WTC11 (cell line): Measurements from ENCODE around the gene PLEKHA3. TPM values are rescaled to one million over a fixed set of nuclear protein-coding genes. Genes with fewer than 3 reads are reported as not detected.

Experiments used
- ATAC-seq: fragments of 200-7000 bp; cut with Tn5 transposase; 2 replicates; pipeline ENCODE4 v1.10.0; 2021; ENCODE audit warnings: mild to moderate bottlenecking, moderate library complexity
- CTCF ChIA-PET: fragments of 300-600 bp; sonication (Branson Sonifier 250); formaldehyde crosslinking; loops from one replicate; lab custom pipeline; 2021; ENCODE audit warnings: antibody characterized with exemption; lab: Charles Lee
- POLR2A ChIA-PET: fragments of 350-600 bp; sonication (Branson Sonifier 250); formaldehyde crosslinking; loops from one replicate; lab custom pipeline; 2021; ENCODE audit warnings: antibody characterized with exemption; lab: Charles Lee
- DNase-seq: peaks from one replicate; pipeline ENCODE4 v3.0.0; 2021; ENCODE audit warnings: low spot score
- H3K27ac Mint-ChIP-seq: 2 replicates; pipeline ENCODE4 v1.8.0; 2021; ENCODE audit warnings: mixed read lengths
- H3K27me3 Mint-ChIP-seq: 2 replicates; pipeline ENCODE4 v1.8.0; 2021; ENCODE audit warnings: low read depth, mild to moderate bottlenecking, moderate library complexity, mixed read lengths
- H3K36me3 Mint-ChIP-seq: 2 replicates; pipeline ENCODE4 v1.8.0; 2021; ENCODE audit warnings: mixed read lengths
- H3K4me1 Mint-ChIP-seq: 2 replicates; pipeline ENCODE4 v1.8.0; 2022; ENCODE audit warnings: mixed read lengths
- H3K4me3 Mint-ChIP-seq: 2 replicates; pipeline ENCODE4 v1.8.0; 2021; ENCODE audit warnings: mild to moderate bottlenecking, moderate library complexity, mixed read lengths
- H3K9me3 Mint-ChIP-seq: 2 replicates; pipeline ENCODE4 v1.8.0; 2021; ENCODE audit warnings: mixed read lengths
- ARID4B ChIP-seq: sonication (generic); formaldehyde crosslinking; IDR thresholded peaks from 2 replicates; pipeline ENCODE4 v1.8.0; 2023; ENCODE audit warnings: missing genetic modification reagents, mild to moderate bottlenecking, borderline replicate concordance
- FOXJ3 ChIP-seq: sonication (generic); formaldehyde crosslinking; IDR thresholded peaks from 2 replicates; pipeline ENCODE4 v1.9.0; 2021; ENCODE audit warnings: missing genetic modification reagents, mild to moderate bottlenecking, borderline replicate concordance
- GABPB1 ChIP-seq: sonication (generic); formaldehyde crosslinking; IDR thresholded peaks from 2 replicates; pipeline ENCODE4 v1.8.1; 2023; ENCODE audit warnings: mild to moderate bottlenecking, missing genetic modification reagents
- GRHL2 ChIP-seq: fragments of 250-450 bp; sonication (Bioruptor Pico); IDR thresholded peaks from 2 replicates; pipeline ENCODE4 v1.8.0; 2022; ENCODE audit warnings: mild to moderate bottlenecking, moderate library complexity; ENCODE audit not compliant: insufficient replicate concordance, severe bottlenecking
- KAT7 ChIP-seq: sonication (generic); formaldehyde crosslinking; IDR thresholded peaks from 2 replicates; pipeline ENCODE4 v1.8.1; 2023; ENCODE audit warnings: missing genetic modification reagents, mild to moderate bottlenecking, borderline replicate concordance
- MXD4 ChIP-seq: fragments of 250-450 bp; sonication (Bioruptor Pico); IDR thresholded peaks from 2 replicates; pipeline ENCODE4 v1.8.0; 2021; ENCODE audit warnings: mild to moderate bottlenecking, moderate library complexity, borderline replicate concordance
- MYBL2 ChIP-seq: sonication (generic); formaldehyde crosslinking; IDR thresholded peaks from 2 replicates; pipeline ENCODE4 v1.8.1; 2023; ENCODE audit warnings: mild to moderate bottlenecking, moderate library complexity, missing genetic modification reagents
- OVOL2 ChIP-seq: fragments of 250-450 bp; sonication (Bioruptor Pico); IDR thresholded peaks from 2 replicates; pipeline ENCODE4 v1.9.0; 2021; ENCODE audit warnings: mild to moderate bottlenecking, borderline replicate concordance
- RORB ChIP-seq: fragments of 250-450 bp; sonication (Bioruptor Pico); IDR thresholded peaks from 2 replicates; pipeline ENCODE4 v1.9.0; 2021; ENCODE audit warnings: mild to moderate bottlenecking
- SMAD4 ChIP-seq: sonication (generic); formaldehyde crosslinking; IDR thresholded peaks from 2 replicates; pipeline ENCODE4 v1.8.0; 2022; ENCODE audit warnings: mild to moderate bottlenecking, missing genetic modification reagents
- SOX15 ChIP-seq: fragments of 250-450 bp; sonication (Bioruptor Pico); IDR thresholded peaks from 2 replicates; pipeline ENCODE4 v1.9.0; 2021; ENCODE audit warnings: mild to moderate bottlenecking
- TEAD1 ChIP-seq: sonication (generic); formaldehyde crosslinking; IDR thresholded peaks from 2 replicates; pipeline ENCODE4 v1.8.0; 2022; ENCODE audit warnings: mild to moderate bottlenecking, missing genetic modification reagents
- TP53 ChIP-seq: sonication (generic); formaldehyde crosslinking; IDR thresholded peaks from 2 replicates; pipeline ENCODE4 v1.8.1; 2023; ENCODE audit warnings: mild to moderate bottlenecking, missing genetic modification reagents
- USF2 ChIP-seq: sonication (generic); formaldehyde crosslinking; IDR thresholded peaks from 2 replicates; pipeline ENCODE4 v1.8.1; 2023; ENCODE audit warnings: mild to moderate bottlenecking, missing genetic modification reagents, moderate library complexity
- ZBTB43 ChIP-seq: sonication (generic); formaldehyde crosslinking; IDR thresholded peaks from 2 replicates; pipeline ENCODE4 v1.8.1; 2023; ENCODE audit warnings: mild to moderate bottlenecking, missing genetic modification reagents
- ZNF138 ChIP-seq: sonication (generic); formaldehyde crosslinking; conservative IDR thresholded peaks from 2 replicates; pipeline ENCODE4 v1.8.1; 2022; ENCODE audit warnings: mild to moderate bottlenecking, moderate library complexity, missing genetic modification reagents
- ZSCAN18 ChIP-seq: fragments of 250-450 bp; sonication (Bioruptor Pico); IDR thresholded peaks from 2 replicates; pipeline ENCODE4 v2.1.2; 2022; ENCODE audit warnings: mild to moderate bottlenecking, moderate library complexity
- total RNA-seq: library from RNA; stranded (reverse); gene quantifications from 3 replicates; pipeline ENCODE4 v1.2.3, GENCODE V29; 2021

PLEKHA3 gene
- total RNA-seq, 1 experiment from 2014 or later, result 18.7 TPM

- H3K4me1 Mint-ChIP-seq, result peaks cover 25% of the 10 kb centered on the region
- no peak overlapping the region for H3K27ac Mint-ChIP-seq
- no peaks in the 10 kb centered on the region for H3K9me3 Mint-ChIP-seq
- ATAC-seq, result no peak
- H3K4me3 Mint-ChIP-seq, result peak overlapping the region; percentile 88
- CTCF ChIA-PET, result interaction anchor here (0.6 to 1.3 kb wide), 4 partner anchors 32 to 218 kb away, joined by 3 to 4 read pairs (median 3); partner anchors contain the start of genes PJVK and PRKRA
- no peaks in the 10 kb centered on the region for H3K27me3 Mint-ChIP-seq
- no peak for TF ChIP-seq SMAD4 (CRISPR knock-in tag)
- no peak for TF ChIP-seq ZNF138 (CRISPR knock-in tag)
- TF ChIP-seq MXD4 (CRISPR knock-in tag), result no peak
- no peak for TF ChIP-seq ZSCAN18
- TF ChIP-seq RORB (CRISPR knock-in tag), result no peak
- TF ChIP-seq SOX15, result no peak
- no peak for TF ChIP-seq FOXJ3 (CRISPR knock-in tag)
- no peak for TF ChIP-seq TEAD1
- no peak for DNase-seq
- POLR2A ChIA-PET, result interaction anchor here (0.6 to 0.7 kb wide), 2 partner anchors 43 to 48 kb away, joined by 6 to 7 read pairs; no protein-coding TSS in a partner anchor
- no peaks in the 10 kb centered on the region; the same call in 1 of the 2 replicates for H3K36me3 Mint-ChIP-seq
Observed at GRCh38 chr2:178482437-178482836, 2.2 kb downstream of the PLEKHA3 start.

- peaks cover 21% of the 10 kb centered on the region for H3K4me1 Mint-ChIP-seq
- peaks cover 2% of the 10 kb centered on the region for H3K36me3 Mint-ChIP-seq
- no peaks in the 10 kb centered on the region for H3K27me3 Mint-ChIP-seq
- no peaks in the 10 kb centered on the region for H3K9me3 Mint-ChIP-seq
- H3K4me3 Mint-ChIP-seq, result no peak overlapping the region
- no peak overlapping the region for H3K27ac Mint-ChIP-seq
- TF ChIP-seq OVOL2 (CRISPR knock-in tag), result no peak
- no peak for TF ChIP-seq GABPB1 (CRISPR knock-in tag)
- no peak for TF ChIP-seq MYBL2 (CRISPR knock-in tag)
- no peak for TF ChIP-seq GRHL2 (CRISPR knock-in tag)
- no peak for TF ChIP-seq USF2
- no peak for TF ChIP-seq KAT7 (CRISPR knock-in tag)
- TF ChIP-seq ZBTB43 (CRISPR knock-in tag), result no peak
- no peak for TF ChIP-seq ARID4B (CRISPR knock-in tag)
- no peak for TF ChIP-seq TP53 (CRISPR knock-in tag)
- ChIA-PET CTCF (interaction anchor here (1.4 kb wide), 1 partner anchor 33 kb away, joined by 3 read pairs; the partner anchor contains the start of genes PJVK and PRKRA), POLR2A (no interaction called here)
- DNase-seq (no peak), ATAC-seq (no peak)
Observed at GRCh38 chr2:178484245-178485041, 4.2 kb downstream of the PLEKHA3 start.
